SK-N-MC (cell line): ENCODE measurements around the gene RCAN2.

Experiments used
- DNase-seq: peaks from one replicate; pipeline ENCODE4 v3.0.0-alpha.2; 2011; ENCODE audit warnings: low read depth, low spot score
- H3K27ac ChIP-seq: fragments of 200-600 bp; sonication (generic); 2 replicates; pipeline ENCODE4 v1.5.1; 2016; ENCODE audit warnings: mixed run types
- H3K36me3 ChIP-seq: fragments of 200-600 bp; sonication (generic); 2 replicates; pipeline ENCODE4 v1.6.1; 2017; ENCODE audit warnings: antibody characterized with exemption, low read length, mixed read lengths; ENCODE audit not compliant: insufficient read depth
- H3K4me3 ChIP-seq: fragments of 200-600 bp; sonication (generic); 2 replicates; pipeline ENCODE4 v1.5.1; 2016
- H3K9ac ChIP-seq: fragments of 200-600 bp; sonication (generic); 2 replicates; pipeline ENCODE4 v1.8.0; 2017; ENCODE audit warnings: mixed run types, mixed read lengths; ENCODE audit not compliant: insufficient read length
- H3K9me3 ChIP-seq: fragments of 200-600 bp; sonication (generic); 2 replicates; pipeline ENCODE4 v1.6.1; 2017; ENCODE audit warnings: low read depth, mild to moderate bottlenecking, antibody characterized with exemption, low read length, moderate library complexity, mixed read lengths
- EZH2 ChIP-seq: fragments of 200-600 bp; sonication (generic); IDR thresholded peaks from one replicate; pipeline ENCODE4 v1.6.1; 2017; ENCODE audit warnings: antibody characterized with exemption
- FOXP2 ChIP-seq: optimal IDR thresholded peaks from 2 replicates; pipeline ENCODE3; 2011; ENCODE audit warnings: mild to moderate bottlenecking, moderate library complexity; ENCODE audit not compliant: insufficient read depth; ENCODE audit errors: extremely low read length, control extremely low read depth
- POLR2AphosphoS5 ChIP-seq: IDR thresholded peaks from 2 replicates; pipeline ENCODE4 v1.6.1; 2012; ENCODE audit warnings: mild to moderate bottlenecking, low read depth, low read length, borderline replicate concordance

The RCAN2 gene

GRCh38 chr6:46219661-46220060 is 271.6 kb downstream of the RCAN2 start:
- no peak overlapping the region for H3K9ac ChIP-seq
- no peak for DNase-seq
- no peak overlapping the region for H3K4me3 ChIP-seq
- no peak overlapping the region for H3K27ac ChIP-seq
- TF ChIP-seq FOXP2 (no peak), EZH2 (no peak), POLR2AphosphoS5 (no peak)
- no peaks in the 10 kb centered on the region for H3K9me3 ChIP-seq
- H3K36me3 ChIP-seq = no peaks in the 10 kb centered on the region

GRCh38 chr6:46218457-46218856 is 272.8 kb downstream of the RCAN2 start:
- TF ChIP-seq EZH2 (no peak), POLR2AphosphoS5 (no peak), FOXP2 (no peak)
- no peak overlapping the region for H3K9ac ChIP-seq
- no peak overlapping the region for H3K27ac ChIP-seq
- DNase-seq = no peak
- H3K9me3 ChIP-seq = no peaks in the 10 kb centered on the region
- no peaks in the 10 kb centered on the region for H3K36me3 ChIP-seq
- no peak overlapping the region for H3K4me3 ChIP-seq

GRCh38 chr6:46217671-46218131 is 273.5 kb downstream of the RCAN2 start:
- no peak overlapping the region for H3K27ac ChIP-seq
- no peak for DNase-seq
- no peaks in the 10 kb centered on the region for H3K36me3 ChIP-seq
- TF ChIP-seq POLR2AphosphoS5 (no peak), EZH2 (no peak), FOXP2 (no peak)
- H3K4me3 ChIP-seq = no peak overlapping the region
- no peak overlapping the region for H3K9ac ChIP-seq
- H3K9me3 ChIP-seq = no peaks in the 10 kb centered on the region

GRCh38 chr6:46216879-46217278 is 274.4 kb downstream of the RCAN2 start:
- Histone ChIP-seq H3K9me3 (no peaks in the 10 kb centered on the region), H3K27ac (no peak overlapping the region)

GRCh38 chr6:46215777-46216176 is 275.5 kb downstream of the RCAN2 start:
- no peak for DNase-seq
- H3K9ac ChIP-seq = no peak overlapping the region
- no peak for TF ChIP-seq POLR2AphosphoS5
- no peak for TF ChIP-seq EZH2
- TF ChIP-seq FOXP2 = no peak
- H3K36me3 ChIP-seq = no peaks in the 10 kb centered on the region
- H3K4me3 ChIP-seq = no peak overlapping the region
- H3K27ac ChIP-seq = no peak overlapping the region
- H3K9me3 ChIP-seq = no peaks in the 10 kb centered on the region

More at GRCh38 chr6:46216879-46217278, 274.4 kb downstream of the RCAN2 start:
- DNase-seq = no peak
- Histone ChIP-seq H3K4me3 (no peak overlapping the region), H3K9ac (no peak overlapping the region), H3K36me3 (no peaks in the 10 kb centered on the region)
- TF ChIP-seq POLR2AphosphoS5 = no peak
- TF ChIP-seq EZH2 = no peak
- no peak for TF ChIP-seq FOXP2

- no peak overlapping the region for H3K9ac ChIP-seq
- DNase-seq = no peak
- TF ChIP-seq POLR2AphosphoS5 (no peak), FOXP2 (no peak), EZH2 (no peak)
- no peak overlapping the region for H3K4me3 ChIP-seq
- H3K9me3 ChIP-seq = no peaks in the 10 kb centered on the region
- no peak overlapping the region for H3K27ac ChIP-seq
- no peaks in the 10 kb centered on the region for H3K36me3 ChIP-seq
Observed at GRCh38 chr6:46215213-46215612, 276.0 kb downstream of the RCAN2 start.

GRCh38 chr6:46211917-46212316 is 279.3 kb downstream of the RCAN2 start:
- DNase-seq = no peak
- H3K4me3 ChIP-seq = no peak overlapping the region
- H3K27ac ChIP-seq = no peak overlapping the region
- no peak for TF ChIP-seq FOXP2
- TF ChIP-seq EZH2 = no peak
- no peak for TF ChIP-seq POLR2AphosphoS5
- no peaks in the 10 kb centered on the region for H3K9me3 ChIP-seq
- H3K36me3 ChIP-seq = no peaks in the 10 kb centered on the region
- no peak overlapping the region for H3K9ac ChIP-seq

- TF ChIP-seq EZH2 (no peak), POLR2AphosphoS5 (no peak), FOXP2 (no peak)
- DNase-seq = no peak
- no peaks in the 10 kb centered on the region for H3K9me3 ChIP-seq
- H3K9ac ChIP-seq = no peak overlapping the region
- no peaks in the 10 kb centered on the region for H3K36me3 ChIP-seq
- no peak overlapping the region for H3K4me3 ChIP-seq
- no peak overlapping the region for H3K27ac ChIP-seq
Observed at GRCh38 chr6:46210294-46210693, 281.0 kb downstream of the RCAN2 start.

GRCh38 chr6:46208303-46208702 is 282.9 kb downstream of the RCAN2 start:
- no peak for TF ChIP-seq POLR2AphosphoS5
- no peak for TF ChIP-seq EZH2
- no peak for TF ChIP-seq FOXP2
- no peak overlapping the region for H3K4me3 ChIP-seq
- H3K9me3 ChIP-seq = no peaks in the 10 kb centered on the region
- DNase-seq = no peak
- H3K36me3 ChIP-seq = no peaks in the 10 kb centered on the region
- no peak overlapping the region for H3K27ac ChIP-seq
- H3K9ac ChIP-seq = no peak overlapping the region
